ENCODE measurements around the gene ENPEP.

Gene ENPEP

DNA sequence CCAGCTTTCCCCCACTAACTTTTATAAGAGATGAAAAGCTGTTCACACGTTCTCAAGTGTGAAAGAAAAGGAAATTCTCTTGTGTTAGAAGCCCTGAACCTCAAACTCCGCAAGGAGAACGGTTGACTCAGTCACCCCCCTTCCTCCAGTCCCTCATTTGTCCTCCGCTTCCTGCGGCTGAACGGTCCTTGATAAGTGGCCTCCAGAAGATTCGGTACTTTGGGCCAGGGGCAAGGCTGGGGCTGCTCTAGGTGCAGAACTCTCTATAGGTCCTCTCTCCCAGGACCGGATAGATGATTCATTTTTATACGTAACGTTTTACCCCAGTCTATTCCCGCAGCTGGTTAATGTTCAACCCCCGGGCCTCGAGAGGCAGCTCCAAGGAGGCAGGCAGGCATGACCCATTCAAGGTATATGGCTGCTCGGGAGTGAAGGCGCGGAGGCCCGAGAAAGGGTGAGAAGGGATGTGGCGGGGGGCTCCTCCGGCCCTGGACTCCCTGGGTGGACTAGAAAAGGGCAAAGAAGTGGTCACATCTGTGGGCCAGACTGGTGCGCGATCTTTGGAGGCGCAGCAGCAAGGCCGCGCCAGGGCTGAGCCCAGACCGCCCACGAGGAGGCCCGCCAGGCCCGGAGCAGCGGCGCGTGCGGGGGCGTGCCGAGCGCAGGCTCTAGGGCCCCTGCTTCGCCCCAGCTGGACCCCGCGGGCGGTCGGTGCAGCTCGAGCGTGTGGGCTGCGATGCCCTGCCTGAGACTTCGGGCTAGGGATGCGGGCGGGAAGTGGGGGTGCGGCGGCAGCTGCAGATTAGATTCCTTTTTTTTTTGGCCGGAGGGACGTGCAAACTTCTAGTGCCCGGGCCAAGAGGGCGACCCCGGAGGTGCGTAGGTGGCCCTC, 135.2 kb downstream of the ENPEP start:
- DNase-seq (ENCODE audit: low spot score) (no peak), ATAC-seq (ENCODE audit: low read depth) (peak; percentile 37; the same call in 1 of the 3 replicates)
- TF ChIP-seq, protein P1, sequence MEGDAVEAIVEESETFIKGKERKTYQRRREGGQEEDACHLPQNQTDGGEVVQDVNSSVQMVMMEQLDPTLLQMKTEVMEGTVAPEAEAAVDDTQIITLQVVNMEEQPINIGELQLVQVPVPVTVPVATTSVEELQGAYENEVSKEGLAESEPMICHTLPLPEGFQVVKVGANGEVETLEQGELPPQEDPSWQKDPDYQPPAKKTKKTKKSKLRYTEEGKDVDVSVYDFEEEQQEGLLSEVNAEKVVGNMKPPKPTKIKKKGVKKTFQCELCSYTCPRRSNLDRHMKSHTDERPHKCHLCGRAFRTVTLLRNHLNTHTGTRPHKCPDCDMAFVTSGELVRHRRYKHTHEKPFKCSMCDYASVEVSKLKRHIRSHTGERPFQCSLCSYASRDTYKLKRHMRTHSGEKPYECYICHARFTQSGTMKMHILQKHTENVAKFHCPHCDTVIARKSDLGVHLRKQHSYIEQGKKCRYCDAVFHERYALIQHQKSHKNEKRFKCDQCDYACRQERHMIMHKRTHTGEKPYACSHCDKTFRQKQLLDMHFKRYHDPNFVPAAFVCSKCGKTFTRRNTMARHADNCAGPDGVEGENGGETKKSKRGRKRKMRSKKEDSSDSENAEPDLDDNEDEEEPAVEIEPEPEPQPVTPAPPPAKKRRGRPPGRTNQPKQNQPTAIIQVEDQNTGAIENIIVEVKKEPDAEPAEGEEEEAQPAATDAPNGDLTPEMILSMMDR (IDR thresholded peaks at IDR 0.05; ENCODE audit: poor library complexity, severe bottlenecking) = no peak
- Histone ChIP-seq H3K27me3 (ENCODE audit: insufficient read depth, poor library complexity, severe bottlenecking) (peaks cover 84% of the 10 kb centered on the region), H3K4me1 (ENCODE audit: insufficient read depth, poor library complexity, severe bottlenecking) (no peaks in the 10 kb centered on the region), H3K9me3 (ENCODE audit: severe bottlenecking) (no peaks in the 10 kb centered on the region), H3K4me3 (ENCODE audit: severe bottlenecking) (no peak overlapping the region), H3K27ac (ENCODE audit: poor library complexity, severe bottlenecking) (no peak overlapping the region), H3K36me3 (ENCODE audit: low read depth) (no peaks in the 10 kb centered on the region)

DNA sequence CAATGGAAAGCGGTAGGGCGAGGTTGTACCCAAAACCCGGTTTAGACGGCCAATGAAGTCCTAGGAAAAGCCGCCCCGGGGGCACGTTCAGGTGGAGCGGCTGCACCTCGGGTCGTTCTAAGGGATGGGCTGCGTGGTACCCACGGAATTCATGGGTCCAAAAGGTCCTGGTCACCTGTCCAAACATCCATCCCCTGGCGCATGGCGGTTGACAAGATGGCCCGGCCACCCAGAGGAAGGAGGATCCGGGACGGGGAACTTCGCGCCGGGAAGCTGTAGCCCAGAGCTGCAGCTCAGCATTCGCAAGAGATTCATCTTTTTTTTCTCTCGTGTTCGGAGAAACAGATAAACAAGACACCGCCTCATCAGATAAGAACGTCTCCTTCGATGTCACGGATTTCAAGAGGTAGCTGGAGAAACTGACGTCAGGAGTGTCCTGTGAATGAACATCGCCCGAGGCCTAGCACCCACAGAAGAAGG, 136.1 kb downstream of the ENPEP start:
- no peaks in the 10 kb centered on the region for H3K9me3 ChIP-seq (ENCODE audit: severe bottlenecking)
- peaks cover 93% of the 10 kb centered on the region for H3K27me3 ChIP-seq (ENCODE audit: insufficient read depth, poor library complexity, severe bottlenecking)
- H3K4me3 ChIP-seq (ENCODE audit: severe bottlenecking) = no peak overlapping the region
- no peaks in the 10 kb centered on the region for H3K4me1 ChIP-seq (ENCODE audit: insufficient read depth, poor library complexity, severe bottlenecking)
- TF ChIP-seq, protein P1 (IDR thresholded peaks at IDR 0.05; ENCODE audit: poor library complexity, severe bottlenecking) = no peak
- H3K36me3 ChIP-seq (ENCODE audit: low read depth) = no peaks in the 10 kb centered on the region
- no peak overlapping the region for H3K27ac ChIP-seq (ENCODE audit: poor library complexity, severe bottlenecking)
- DNase-seq (ENCODE audit: low spot score) (no peak), ATAC-seq (ENCODE audit: low read depth) (no peak)

DNA sequence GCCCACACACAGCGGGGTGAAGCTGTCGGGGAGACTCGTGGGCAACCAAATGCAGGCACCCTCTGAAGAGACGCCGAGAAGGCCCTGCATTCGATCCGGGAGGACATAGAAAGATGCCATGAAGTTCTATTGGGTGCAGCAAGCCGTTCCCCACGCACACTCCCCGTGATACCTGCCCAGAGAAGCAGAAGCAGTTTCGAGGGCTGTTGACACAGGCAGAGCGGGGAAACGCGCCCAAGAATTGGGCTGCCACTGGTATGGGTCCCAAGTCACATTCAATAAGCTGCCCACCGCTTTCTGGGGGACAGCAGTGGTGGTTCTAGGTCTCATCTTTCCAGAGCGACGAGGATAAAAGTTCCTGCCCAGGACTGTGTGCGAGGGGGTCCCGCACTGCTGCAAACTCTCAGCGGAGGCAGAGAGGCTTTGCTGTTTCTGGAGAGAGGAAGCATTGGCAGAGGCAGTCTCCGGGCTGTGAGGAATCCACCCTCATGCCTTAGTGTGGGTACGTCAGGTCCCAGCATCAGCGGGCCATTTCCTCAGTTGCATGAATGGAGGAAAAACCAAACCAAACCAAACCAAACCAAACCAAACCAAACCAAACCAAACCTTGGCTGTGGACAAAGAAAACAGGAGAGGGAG, 136.8 kb downstream of the ENPEP start:
- ATAC-seq (ENCODE audit: low read depth) (no peak), DNase-seq (ENCODE audit: low spot score) (no peak)
- Histone ChIP-seq H3K27me3 (ENCODE audit: insufficient read depth, poor library complexity, severe bottlenecking) (peaks cover 100% of the 10 kb centered on the region), H3K4me3 (ENCODE audit: severe bottlenecking) (no peak overlapping the region), H3K4me1 (ENCODE audit: insufficient read depth, poor library complexity, severe bottlenecking) (no peaks in the 10 kb centered on the region), H3K27ac (ENCODE audit: poor library complexity, severe bottlenecking) (no peak overlapping the region), H3K36me3 (ENCODE audit: low read depth) (no peaks in the 10 kb centered on the region), H3K9me3 (ENCODE audit: severe bottlenecking) (no peaks in the 10 kb centered on the region)
- TF ChIP-seq, protein P1 (IDR thresholded peaks at IDR 0.05; ENCODE audit: poor library complexity, severe bottlenecking) = no peak

DNA sequence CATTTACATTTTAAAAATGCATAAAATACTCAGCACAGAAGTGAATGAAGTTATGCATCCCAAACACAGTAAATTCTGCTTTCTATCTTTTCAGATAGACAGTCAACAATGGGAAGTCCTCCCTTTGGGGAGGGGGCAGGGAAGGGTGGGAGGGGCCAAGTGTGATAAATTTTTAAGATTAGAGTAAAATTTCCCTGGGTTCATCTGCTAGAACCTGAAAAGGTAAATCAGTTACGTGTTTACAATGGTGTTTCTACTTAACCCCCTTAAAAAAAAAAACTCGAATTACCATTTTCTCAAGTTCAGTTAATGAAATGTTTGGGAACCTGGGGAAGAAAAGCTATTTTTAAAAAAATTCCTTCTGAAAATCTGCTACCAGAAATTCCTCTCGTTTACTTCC, 137.8 kb downstream of the ENPEP start:
- Histone ChIP-seq H3K27ac (ENCODE audit: poor library complexity, severe bottlenecking) (no peak overlapping the region), H3K27me3 (ENCODE audit: insufficient read depth, poor library complexity, severe bottlenecking) (peaks cover 100% of the 10 kb centered on the region)

More for the DNA sequence above, 137.8 kb downstream of the ENPEP start:
- DNase-seq (ENCODE audit: low spot score) (no peak), ATAC-seq (ENCODE audit: low read depth) (no peak)
- Histone ChIP-seq H3K9me3 (ENCODE audit: severe bottlenecking) (no peaks in the 10 kb centered on the region), H3K4me1 (ENCODE audit: insufficient read depth, poor library complexity, severe bottlenecking) (no peaks in the 10 kb centered on the region), H3K36me3 (ENCODE audit: low read depth) (no peaks in the 10 kb centered on the region), H3K4me3 (ENCODE audit: severe bottlenecking) (no peak overlapping the region)
- TF ChIP-seq, protein P1 (IDR thresholded peaks at IDR 0.05; ENCODE audit: poor library complexity, severe bottlenecking) = no peak

Data from RWPE2 (cell line).